Cardiac septum (tissue), 1 donor: ENCODE measurements around the gene CYP8B1. TPM values are rescaled to one million over a fixed set of nuclear protein-coding genes. Genes with fewer than 3 reads are reported as not detected.

Experiments
- DNase-seq: peaks from one replicate; pipeline ENCODE4 v3.0.0-alpha.2; 2020; ENCODE audit warnings: low spot score
- intact Hi-C: fragments of 100-400 bp; cut with DNase I; formaldehyde crosslinking; loops from one replicate; pipeline ENCODE4 v1.14.0; 2022
- total RNA-seq: library from RNA; stranded (reverse); fragmentation: NEBNext Ultra II Directional; extraction: Animal tissue kit (Norgen Biotek cat#: 25700); gene quantifications from one replicate; pipeline ENCODE4 v1.2.1, GENCODE V29; 2021
- donor health status: DM: no; HTN: no; CAD: no.

The CYP8B1 gene
- total RNA-seq, 1 donor from 2014 or later, result not detected

- DNase-seq, result no peak
- intact Hi-C loops, result no loop called here
These were observed 19.1 kb downstream of the CYP8B1 start for GRCh38 chr3:42856544-42856943.

GRCh38 chr3:42855547-42856380 lies 19.9 kb downstream of the CYP8B1 start:
- intact Hi-C loops, result no loop called here
- DNase-seq, result no peak

DNA sequence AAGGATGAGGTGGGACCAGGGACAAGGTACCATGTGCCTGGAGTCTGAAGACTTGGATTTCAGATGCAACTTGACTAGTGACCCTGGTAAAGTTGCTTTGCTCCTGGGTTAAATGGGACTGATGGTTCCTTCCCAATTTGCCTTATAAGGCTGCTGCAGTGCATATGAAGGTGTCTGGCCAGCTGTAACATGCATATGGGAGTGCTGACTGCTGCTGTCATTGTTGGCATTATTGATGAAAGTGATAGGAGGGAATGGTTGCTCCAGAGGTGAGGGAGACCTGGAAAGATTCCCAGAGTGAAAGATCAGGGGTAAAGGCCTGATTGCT lies 20.5 kb downstream of the CYP8B1 start:
- intact Hi-C loops, result no loop called here
- no peak for DNase-seq

- intact Hi-C loops, result no loop called here
- DNase-seq, result no peak
These were observed 21.9 kb downstream of the CYP8B1 start for GRCh38 chr3:42853739-42854302.

DNA sequence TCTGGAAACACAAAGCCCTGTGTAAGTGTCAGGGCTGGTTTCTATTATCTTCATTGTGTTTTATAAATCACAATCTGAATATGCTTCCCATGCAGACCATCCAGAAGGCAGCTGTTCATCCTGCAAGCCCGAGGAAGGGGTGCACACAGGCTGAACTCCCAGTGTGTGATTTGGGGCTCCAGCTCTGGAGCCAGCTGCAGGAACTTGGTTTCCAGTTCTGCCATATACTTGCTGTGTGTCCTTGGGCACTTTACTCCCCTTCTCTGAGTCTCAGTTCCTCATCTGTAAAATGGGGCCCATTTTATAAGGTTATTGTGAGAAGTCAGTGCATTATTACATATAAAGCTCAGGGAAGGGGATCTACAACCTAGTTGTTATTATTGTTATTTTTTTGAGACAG lies 22.6 kb downstream of the CYP8B1 start:
- DNase-seq, result no peak
- intact Hi-C loops, result no loop called here

DNA sequence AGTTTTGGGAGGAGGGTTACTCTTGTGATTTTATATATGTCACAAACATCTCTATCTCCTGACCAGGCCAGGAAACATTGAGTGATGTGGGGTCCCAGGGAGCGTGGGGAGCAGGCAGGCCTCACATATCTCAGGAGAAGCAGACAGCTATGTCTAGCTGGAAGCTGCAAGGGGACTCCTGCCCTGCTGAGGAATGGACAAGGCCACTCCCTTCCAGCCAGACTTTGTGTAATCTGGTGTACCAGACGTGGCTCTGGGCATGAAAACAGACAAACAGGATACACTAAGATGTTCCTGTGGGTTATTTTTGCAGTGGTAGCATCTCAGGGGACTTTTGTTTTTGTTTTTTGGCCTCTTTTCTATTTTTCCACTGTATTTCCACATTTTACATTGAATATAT lies 23.2 kb downstream of the CYP8B1 start:
- intact Hi-C loops, result no loop called here
- no peak for DNase-seq

DNA sequence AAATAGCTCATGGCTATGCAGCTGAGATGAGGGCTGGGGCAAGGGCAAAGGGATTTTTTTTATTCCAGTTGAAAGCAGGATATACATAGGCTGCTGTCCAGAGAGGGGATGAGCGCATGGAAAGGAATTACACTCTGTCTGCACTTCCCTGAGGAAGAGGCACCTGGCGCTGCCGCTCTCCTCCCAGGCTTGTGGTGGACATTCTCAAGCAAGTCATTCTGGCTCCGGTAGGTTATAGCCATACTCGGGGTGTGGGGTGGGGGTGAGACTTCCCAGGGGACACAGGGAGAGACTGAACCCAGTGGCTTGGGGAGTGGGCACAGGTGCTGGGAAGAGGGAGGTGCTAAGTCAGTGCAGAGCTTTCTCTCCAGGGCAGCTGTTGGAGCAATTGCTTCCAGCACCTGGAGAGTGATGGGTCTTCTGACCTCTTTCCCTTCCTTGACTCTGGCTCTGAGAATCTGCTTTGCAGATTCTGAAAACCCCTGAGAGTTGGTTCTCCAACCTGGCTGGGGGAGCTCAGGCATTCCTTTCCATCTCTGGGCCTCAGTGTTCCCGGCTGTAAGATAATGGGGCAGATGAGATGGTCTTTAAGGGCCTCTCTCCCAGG lies 24.3 kb downstream of the CYP8B1 start:
- intact Hi-C loops, result no loop called here
- no peak for DNase-seq

GRCh38 chr3:42850263-42850662 lies 25.4 kb downstream of the CYP8B1 start:
- DNase-seq, result no peak
- intact Hi-C loops, result no loop called here

GRCh38 chr3:42849017-42849416 lies 26.7 kb downstream of the CYP8B1 start:
- intact Hi-C loops, result no loop called here
- DNase-seq, result no peak

DNA sequence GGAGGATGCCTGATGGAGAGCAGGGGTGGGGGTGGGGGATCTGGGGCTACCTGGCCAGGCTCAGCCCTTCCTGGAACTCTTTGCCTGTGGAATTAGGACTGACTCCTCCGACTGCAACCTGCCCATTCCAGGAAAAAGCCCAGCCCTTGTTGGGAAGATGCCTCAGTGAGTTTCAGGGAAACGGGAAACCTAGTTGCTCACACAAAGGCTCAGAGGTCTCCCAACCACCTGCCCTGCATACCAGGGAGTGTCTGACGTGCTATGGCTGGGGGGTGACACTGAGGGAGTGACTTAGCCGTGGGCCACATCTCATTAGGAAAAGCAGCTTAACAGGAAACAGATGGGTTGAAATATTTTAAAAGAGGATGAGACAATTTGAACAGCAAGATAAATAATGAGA lies 27.9 kb downstream of the CYP8B1 start:
- intact Hi-C loops, result no loop called here
- no peak for DNase-seq

DNA sequence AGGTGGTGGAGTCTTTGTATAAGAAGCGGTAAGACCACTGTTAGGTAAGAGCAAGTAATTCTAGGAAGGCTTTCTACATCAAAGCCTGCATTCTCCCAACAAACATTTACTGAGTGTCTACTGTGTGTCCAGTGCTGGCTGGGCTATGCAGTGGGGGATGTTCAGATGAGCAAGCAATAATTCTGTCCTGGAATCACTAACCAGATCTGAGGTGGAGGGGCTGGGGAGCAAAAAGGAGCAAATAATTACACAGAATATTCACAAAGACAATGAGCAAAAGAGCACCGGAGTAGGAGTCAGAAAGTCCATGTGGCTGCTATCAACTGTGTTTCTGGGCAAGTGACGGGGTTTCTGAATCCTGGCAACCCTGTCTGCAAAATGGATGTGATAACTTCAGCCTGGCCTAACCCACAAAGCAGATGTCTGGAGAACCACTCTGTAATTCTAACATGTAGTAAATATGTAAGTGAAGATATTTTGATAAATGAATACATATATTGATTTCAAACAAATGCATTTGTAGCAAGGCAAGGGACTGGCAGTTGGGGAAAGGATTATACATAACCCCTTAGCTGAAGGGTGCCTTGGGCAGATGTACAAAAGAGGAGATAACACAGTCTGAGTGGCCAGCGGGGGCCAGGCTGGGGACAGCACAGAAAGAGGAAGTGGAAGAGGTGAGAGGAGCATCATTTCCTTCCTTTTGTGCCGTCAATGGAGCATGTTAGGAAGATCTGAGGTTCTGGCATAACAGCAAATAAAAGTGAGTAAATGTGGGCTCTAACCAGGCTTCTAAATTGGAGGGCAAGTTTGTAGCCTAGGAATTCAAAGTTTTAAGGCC lies 28.8 kb downstream of the CYP8B1 start:
- intact Hi-C loops, result no loop called here
- no peak for DNase-seq

GRCh38 chr3:42844815-42845214 lies 30.9 kb downstream of the CYP8B1 start:
- no peak for DNase-seq
- intact Hi-C loops, result no loop called here

DNA sequence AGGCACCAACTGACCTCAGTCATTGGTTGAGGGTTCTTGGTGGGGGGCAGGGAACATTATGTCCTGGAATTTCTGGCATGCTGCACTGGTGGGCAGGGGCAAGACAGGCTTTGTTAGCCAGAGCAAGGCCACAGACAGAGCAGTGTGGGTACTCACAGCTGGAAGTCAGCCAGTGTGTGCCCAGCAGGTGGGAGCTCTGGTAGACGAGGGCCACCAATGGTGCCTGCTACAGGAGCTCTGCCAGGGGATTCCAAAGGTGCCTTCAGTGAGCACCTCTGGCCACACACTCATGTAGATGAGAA lies 31.3 kb downstream of the CYP8B1 start:
- intact Hi-C loops, result no loop called here
- DNase-seq, result no peak

GRCh38 chr3:42843713-42844411 lies 31.8 kb downstream of the CYP8B1 start:
- intact Hi-C loops, result no loop called here
- DNase-seq, result no peak

GRCh38 chr3:42841332-42841731 lies 34.3 kb downstream of the CYP8B1 start:
- intact Hi-C loops, result no loop called here
- DNase-seq, result no peak

- intact Hi-C loops, result loop anchor here (2.0 to 5.0 kb wide), 2 partner anchors 41 to 57 kb away; no protein-coding TSS in a partner anchor
- DNase-seq, result no peak
These were observed 36.1 kb downstream of the CYP8B1 start for GRCh38 chr3:42839616-42840015.

DNA sequence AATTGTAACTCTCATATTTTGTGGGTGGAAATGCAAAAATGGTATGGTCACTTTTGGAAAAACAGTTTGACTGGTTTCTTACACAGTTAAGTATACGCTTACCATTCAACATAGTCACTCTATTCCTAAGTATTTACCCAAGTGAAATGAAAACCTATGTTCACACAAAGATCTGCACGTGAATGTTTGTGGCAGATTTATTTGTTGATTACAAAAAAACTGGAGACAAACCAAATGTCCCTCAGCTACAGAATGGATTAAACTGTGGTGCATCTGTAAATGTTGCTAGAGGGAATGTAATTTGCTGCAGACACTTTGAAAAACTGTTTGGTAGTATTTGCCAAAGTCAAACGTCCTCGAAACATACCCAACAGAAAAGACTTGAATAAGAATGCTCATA lies 37.1 kb downstream of the CYP8B1 start:
- no peak for DNase-seq
- intact Hi-C loops, result loop anchor here (2.0 to 5.0 kb wide), 2 partner anchors 42 to 56 kb away; no protein-coding TSS in a partner anchor

GRCh38 chr3:42836150-42837123 lies 39.2 kb downstream of the CYP8B1 start:
- intact Hi-C loops, result loop anchor here (5.0 kb wide), 1 partner anchor 54 kb away; no protein-coding TSS in a partner anchor
- DNase-seq, result no peak
